Trophoblast cell (in vitro differentiated cells and primary cell): ENCODE data around the gene AFAP1L2.

Experiments used
- DNase-seq, 2 donors: peaks; one replicate each; pipeline ENCODE4 v3.0.0-alpha.2; 2016
- H2AFZ ChIP-seq: 2 replicates; pipeline ENCODE4 v1.6.1; 2013; ENCODE audit warnings: low read length, moderate library complexity, mild to moderate bottlenecking; ENCODE audit not compliant: insufficient read depth, poor library complexity
- H2AK5ac ChIP-seq: 2 replicates; pipeline ENCODE4 v1.6.1; 2013; ENCODE audit warnings: mild to moderate bottlenecking, low read length
- H2BK120ac ChIP-seq: 2 replicates; pipeline ENCODE4 v1.6.1; 2013; ENCODE audit warnings: low read length, mild to moderate bottlenecking, moderate library complexity; ENCODE audit not compliant: insufficient read depth, poor library complexity
- H2BK12ac ChIP-seq: 2 replicates; pipeline ENCODE4 v1.6.1; 2013; ENCODE audit warnings: mild to moderate bottlenecking, low read length, moderate library complexity
- H2BK5ac ChIP-seq: 2 replicates; pipeline ENCODE4 v1.6.1; 2013; ENCODE audit warnings: low read length, low read depth, moderate library complexity, mild to moderate bottlenecking; ENCODE audit not compliant: poor library complexity
- H3K14ac ChIP-seq: 2 replicates; pipeline ENCODE4 v1.6.1; 2013; ENCODE audit warnings: mild to moderate bottlenecking, low read length
- H3K18ac ChIP-seq: 2 replicates; pipeline ENCODE4 v1.6.1; 2013; ENCODE audit warnings: mild to moderate bottlenecking, low read length
- H3K23ac ChIP-seq: 2 replicates; pipeline ENCODE4 v1.6.1; 2013; ENCODE audit warnings: low read length
- H3K27ac ChIP-seq: 2 replicates; pipeline ENCODE4 v1.5.1; 2013; ENCODE audit warnings: low read depth, mild to moderate bottlenecking, inconsistent platforms, low read length, moderate library complexity
- H3K27me3 ChIP-seq: 2 replicates; pipeline ENCODE4 v1.6.1; 2013; ENCODE audit warnings: inconsistent platforms, mild to moderate bottlenecking, low read length, moderate library complexity; ENCODE audit not compliant: insufficient read depth
- H3K36me3 ChIP-seq, 2 experiments: 1 replicate in 1 of 2; 2 replicates in 1 of 2; pipeline ENCODE4 v1.6.1; 2013; ENCODE audit warnings: low read length in 2 of 2, mild to moderate bottlenecking in 2 of 2, moderate library complexity in 1 of 2; ENCODE audit not compliant: insufficient read depth in 2 of 2, control insufficient read depth in 1 of 2
- H3K4ac ChIP-seq: 2 replicates; pipeline ENCODE4 v1.6.1; 2013; ENCODE audit warnings: low read depth, mild to moderate bottlenecking, low read length, moderate library complexity
- H3K4me1 ChIP-seq, 2 experiments: 1 replicate in 1 of 2; 2 replicates in 1 of 2; pipeline ENCODE4 v1.6.1; 2013; ENCODE audit warnings: low read length in 2 of 2, mild to moderate bottlenecking in 2 of 2, moderate library complexity in 1 of 2; ENCODE audit not compliant: insufficient read depth in 2 of 2, control insufficient read depth in 1 of 2
- H3K4me2 ChIP-seq: 2 replicates; pipeline ENCODE4 v1.6.1; 2013; ENCODE audit warnings: inconsistent platforms, mild to moderate bottlenecking, low read length, moderate library complexity
- H3K4me3 ChIP-seq: 2 replicates; pipeline ENCODE4 v1.5.1; 2013; ENCODE audit warnings: mild to moderate bottlenecking, low read depth, low read length, inconsistent platforms
- H3K79me1 ChIP-seq: one replicate; pipeline ENCODE4 v1.6.1; 2013; ENCODE audit warnings: low read length
- H3K79me2 ChIP-seq: 2 replicates; pipeline ENCODE4 v1.6.1; 2013; ENCODE audit warnings: low read length, mild to moderate bottlenecking; ENCODE audit not compliant: control insufficient read depth, insufficient read depth, poor library complexity
- H3K9ac ChIP-seq: 2 replicates; pipeline ENCODE4 v1.6.1; 2013; ENCODE audit warnings: mild to moderate bottlenecking, low read length
- H3K9me3 ChIP-seq: 2 replicates; pipeline ENCODE4 v1.6.1; 2013; ENCODE audit warnings: low read depth, mild to moderate bottlenecking, control low read depth, inconsistent platforms, low read length; ENCODE audit not compliant: insufficient read depth
- H4K12ac ChIP-seq: 2 replicates; pipeline ENCODE4 v1.6.1; 2013; ENCODE audit warnings: low read depth, mild to moderate bottlenecking, low read length, moderate library complexity
- H4K8ac ChIP-seq: 2 replicates; pipeline ENCODE4 v1.6.1; 2013; ENCODE audit warnings: low read depth, mild to moderate bottlenecking, low read length, moderate library complexity
- H4K91ac ChIP-seq: one replicate; pipeline ENCODE4 v1.6.1; 2013; ENCODE audit warnings: low read depth, mild to moderate bottlenecking, low read length, moderate library complexity
- WGBS: extraction: QIAGEN DNeasy Blood & Tissue Kit; methylation state at CpG from one replicate; pipeline ENCODE4 v1.1.7; 2013; ENCODE audit warnings: missing lambda C conversion rate; ENCODE audit not compliant: insufficient read length, insufficient coverage; ENCODE audit errors: extremely low coverage; 5-methylcytosine and 5-hydroxymethylcytosine counted together

The AFAP1L2 gene

GRCh38 chr10:114402233-114402632 is 2.1 kb downstream of the AFAP1L2 start:
- Histone ChIP-seq H3K9me3 (no peaks in the 10 kb centered on the region), H3K4ac (peak overlapping the region; percentile 98), H2AFZ (no peak overlapping the region), H3K36me3 (peaks cover 0 to 3% of the 10 kb centered on the region in 2 experiments), H4K91ac (no peak overlapping the region), H3K4me1 (peaks cover 26 to 35% of the 10 kb centered on the region in 2 experiments), H2BK5ac (no peak overlapping the region), H3K27me3 (no peaks in the 10 kb centered on the region), H3K79me1 (peaks cover 24% of the 10 kb centered on the region), H3K9ac (no peak overlapping the region), H2BK12ac (no peak overlapping the region), H3K79me2 (peaks cover 30% of the 10 kb centered on the region), H3K27ac (no peak overlapping the region), H4K12ac (no peak overlapping the region), H3K18ac (no peak overlapping the region), H3K23ac (no peak overlapping the region), H2BK120ac (no peak overlapping the region), H2AK5ac (no peak overlapping the region), H3K4me3 (no peak overlapping the region), H4K8ac (no peak overlapping the region), H3K4me2 (peak overlapping the region; percentile 99), H3K14ac (no peak overlapping the region)
- DNase-seq, result no peak
- no CpG with 5 or more reads among the region's 2 CpGs for WGBS

GRCh38 chr10:114401195-114401791 is 3.0 kb downstream of the AFAP1L2 start:
- H3K9ac ChIP-seq, result no peak overlapping the region
- H4K91ac ChIP-seq, result no peak overlapping the region
- H3K4me2 ChIP-seq, result no peak overlapping the region
- no peaks in the 10 kb centered on the region for H3K9me3 ChIP-seq
- H2BK120ac ChIP-seq, result no peak overlapping the region
- H2BK5ac ChIP-seq, result no peak overlapping the region
- no peak overlapping the region for H3K4me3 ChIP-seq
- H3K4ac ChIP-seq, result peak overlapping the region; percentile 9
- no peak for DNase-seq
- no peak overlapping the region for H3K23ac ChIP-seq
- no CpG with 5 or more reads among the region's 7 CpGs for WGBS
- H2AFZ ChIP-seq, result no peak overlapping the region
- no peak overlapping the region for H2BK12ac ChIP-seq
- no peaks in the 10 kb centered on the region for H3K27me3 ChIP-seq
- peaks cover 31% of the 10 kb centered on the region for H3K79me2 ChIP-seq
- no peak overlapping the region for H2AK5ac ChIP-seq
- no peak overlapping the region for H3K18ac ChIP-seq
- no peak overlapping the region for H4K8ac ChIP-seq
- no peak overlapping the region for H4K12ac ChIP-seq
- H3K14ac ChIP-seq, result no peak overlapping the region
- no peak overlapping the region for H3K27ac ChIP-seq
- H3K4me1 ChIP-seq, result peaks cover 26 to 35% of the 10 kb centered on the region in 2 experiments
- H3K79me1 ChIP-seq, result peaks cover 24% of the 10 kb centered on the region
- peaks cover 0 to 3% of the 10 kb centered on the region in 2 experiments for H3K36me3 ChIP-seq

GRCh38 chr10:114400091-114400490 is 4.2 kb downstream of the AFAP1L2 start:
- WGBS, result no CpG with 5 or more reads among the region's 3 CpGs
- H3K23ac ChIP-seq, result no peak overlapping the region
- H3K4me1 ChIP-seq, result peaks cover 25 to 38% of the 10 kb centered on the region in 2 experiments
- no peak overlapping the region for H2BK12ac ChIP-seq
- peaks cover 37% of the 10 kb centered on the region for H3K79me2 ChIP-seq
- no peak overlapping the region for H4K91ac ChIP-seq
- H2BK5ac ChIP-seq, result no peak overlapping the region
- H3K36me3 ChIP-seq, result peaks cover 2 to 3% of the 10 kb centered on the region in 2 experiments
- peaks cover 24% of the 10 kb centered on the region for H3K79me1 ChIP-seq
- no peak overlapping the region for H3K4me3 ChIP-seq
- H3K27ac ChIP-seq, result no peak overlapping the region
- no peak for DNase-seq
- no peak overlapping the region for H2BK120ac ChIP-seq
- H3K9me3 ChIP-seq, result no peaks in the 10 kb centered on the region
- H3K9ac ChIP-seq, result no peak overlapping the region
- no peak overlapping the region for H4K12ac ChIP-seq
- no peak overlapping the region for H2AK5ac ChIP-seq
- H3K18ac ChIP-seq, result no peak overlapping the region
- no peak overlapping the region for H2AFZ ChIP-seq
- no peak overlapping the region for H3K4me2 ChIP-seq
- no peaks in the 10 kb centered on the region for H3K27me3 ChIP-seq
- no peak overlapping the region for H3K14ac ChIP-seq
- H4K8ac ChIP-seq, result no peak overlapping the region
- peak overlapping the region; percentile 70 for H3K4ac ChIP-seq

GRCh38 chr10:114399576-114399975 is 4.7 kb downstream of the AFAP1L2 start:
- Histone ChIP-seq H3K4me2 (no peak overlapping the region), H2AFZ (no peak overlapping the region), H2BK5ac (no peak overlapping the region), H3K79me1 (peaks cover 19% of the 10 kb centered on the region), H3K18ac (no peak overlapping the region), H2BK120ac (no peak overlapping the region), H3K14ac (no peak overlapping the region), H4K12ac (no peak overlapping the region), H3K9ac (no peak overlapping the region), H3K4me1 (peaks cover 26 to 40% of the 10 kb centered on the region in 2 experiments), H3K36me3 (peaks cover 5 to 6% of the 10 kb centered on the region in 2 experiments), H3K4me3 (no peak overlapping the region), H3K4ac (peak overlapping the region; percentile 70), H3K27ac (no peak overlapping the region), H2AK5ac (no peak overlapping the region), H3K23ac (no peak overlapping the region), H3K9me3 (no peaks in the 10 kb centered on the region), H3K79me2 (peaks cover 33% of the 10 kb centered on the region), H3K27me3 (no peaks in the 10 kb centered on the region), H4K8ac (no peak overlapping the region), H4K91ac (no peak overlapping the region), H2BK12ac (no peak overlapping the region)
- no CpG with 5 or more reads among the region's 6 CpGs for WGBS
- no peak for DNase-seq
